Mesendoderm (in vitro differentiated cells): Measurements from ENCODE around the gene TSPAN18.
A peak's percentile ranks its signal among the peaks of the same experiment; 100 is the strongest.

Experiments used
- DNase-seq: peaks from one replicate; pipeline ENCODE4 v3.0.0; 2013
- H2AK5ac ChIP-seq: 2 replicates; pipeline ENCODE4 v1.6.1; 2013; ENCODE audit warnings: low read length, inconsistent platforms
- H2BK120ac ChIP-seq: 2 replicates; pipeline ENCODE4 v1.6.1; 2013; ENCODE audit warnings: low read depth, mild to moderate bottlenecking, low read length, moderate library complexity, mixed read lengths
- H2BK15ac ChIP-seq: replicated peaks from 2 replicates; pipeline ENCODE4 v1.6.1; 2013; ENCODE audit warnings: low read depth, mild to moderate bottlenecking, moderate library complexity
- H2BK5ac ChIP-seq: 2 replicates; pipeline ENCODE4 v1.6.1; 2013; ENCODE audit warnings: low read length, inconsistent platforms
- H3K18ac ChIP-seq: 2 replicates; pipeline ENCODE4 v1.6.1; 2013; ENCODE audit warnings: mild to moderate bottlenecking, low read length, mixed read lengths
- H3K23ac ChIP-seq: one replicate; pipeline ENCODE4 v1.6.1; 2013; ENCODE audit warnings: low read length
- H3K27ac ChIP-seq: 2 replicates; pipeline ENCODE4 v1.5.1; 2013; ENCODE audit warnings: low read depth, mild to moderate bottlenecking, inconsistent platforms, low read length, moderate library complexity
- H3K27me3 ChIP-seq: 2 replicates; pipeline ENCODE4 v1.6.1; 2013; ENCODE audit warnings: low read length, control low read depth, mild to moderate bottlenecking, inconsistent platforms; ENCODE audit not compliant: insufficient read depth, poor library complexity
- H3K36me3 ChIP-seq: 2 replicates; pipeline ENCODE4 v1.6.1; 2013; ENCODE audit warnings: low read length, inconsistent platforms; ENCODE audit not compliant: control insufficient read depth, insufficient read depth
- H3K4ac ChIP-seq: one replicate; pipeline ENCODE4 v1.6.1; 2013; ENCODE audit warnings: low read depth, mild to moderate bottlenecking, low read length, moderate library complexity
- H3K4me1 ChIP-seq: 2 replicates; pipeline ENCODE4 v1.6.1; 2013; ENCODE audit warnings: low read depth, low read length, inconsistent platforms; ENCODE audit not compliant: control insufficient read depth
- H3K4me2 ChIP-seq: 2 replicates; pipeline ENCODE4 v1.6.1; 2013; ENCODE audit warnings: low read length
- H3K4me3 ChIP-seq: 2 replicates; pipeline ENCODE4 v1.5.1; 2013; ENCODE audit warnings: mild to moderate bottlenecking, low read length
- H3K56ac ChIP-seq: one replicate; pipeline ENCODE4 v1.6.1; 2013; ENCODE audit warnings: low read length
- H3K79me1 ChIP-seq: 2 replicates; pipeline ENCODE4 v1.6.1; 2013; ENCODE audit warnings: low read length, inconsistent platforms
- H3K79me2 ChIP-seq: 2 replicates; pipeline ENCODE4 v1.6.1; 2013; ENCODE audit warnings: mild to moderate bottlenecking, low read length; ENCODE audit not compliant: control insufficient read depth, insufficient read depth
- H3K9ac ChIP-seq: 2 replicates; pipeline ENCODE4 v1.6.1; 2013; ENCODE audit warnings: low read length, inconsistent platforms
- H4K5ac ChIP-seq: one replicate; pipeline ENCODE4 v1.6.1; 2013; ENCODE audit warnings: low read length
- H4K8ac ChIP-seq: one replicate; pipeline ENCODE4 v1.6.1; 2013; ENCODE audit warnings: low read depth, mild to moderate bottlenecking, control low read depth, low read length, moderate library complexity
- WGBS: extraction: QIAGEN DNeasy Blood & Tissue Kit; methylation state at CpG from one replicate; pipeline ENCODE4 v1.1.7; 2013; ENCODE audit warnings: low lambda C conversion rate, missing lambda C conversion rate; ENCODE audit not compliant: insufficient coverage; ENCODE audit errors: extremely low coverage; 5-methylcytosine and 5-hydroxymethylcytosine counted together

TSPAN18 gene

DNA sequence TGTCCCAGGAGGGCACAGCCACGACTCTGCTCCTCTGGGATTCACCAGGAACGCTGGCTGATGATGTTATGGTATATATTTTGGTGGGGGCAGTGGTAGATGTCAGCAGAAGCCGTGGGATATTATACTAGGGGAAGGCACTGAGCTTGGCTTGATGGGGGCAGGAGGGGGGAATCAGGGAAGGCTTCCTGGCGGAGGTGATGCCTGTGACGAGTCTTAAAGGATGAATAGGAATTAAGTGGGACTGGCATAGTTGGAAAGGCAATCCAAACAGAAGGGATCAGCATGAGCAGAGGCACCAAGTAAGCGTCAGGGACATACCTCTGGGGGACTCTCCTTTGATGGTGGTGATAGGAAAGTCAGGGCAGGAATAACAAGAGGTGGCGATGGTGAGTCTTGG is 176.3 kb downstream of the TSPAN18 start:
- Histone ChIP-seq H2BK15ac (no peak overlapping the region), H3K56ac (no peak overlapping the region), H3K27ac (no peak overlapping the region), H2AK5ac (no peak overlapping the region), H3K9ac (no peak overlapping the region), H3K4me2 (no peak overlapping the region), H3K4me1 (no peaks in the 10 kb centered on the region), H2BK120ac (no peak overlapping the region), H4K8ac (no peak overlapping the region), H3K79me1 (no peaks in the 10 kb centered on the region), H3K79me2 (no peaks in the 10 kb centered on the region), H2BK5ac (no peak overlapping the region), H3K36me3 (no peaks in the 10 kb centered on the region), H3K18ac (no peak overlapping the region), H3K4me3 (no peak overlapping the region), H3K27me3 (no peaks in the 10 kb centered on the region), H3K4ac (no peak overlapping the region), H3K23ac (no peak overlapping the region), H4K5ac (no peak overlapping the region)
- peak; percentile 44 for DNase-seq
- no CpG with 5 or more reads among the region's 7 CpGs for WGBS

DNA sequence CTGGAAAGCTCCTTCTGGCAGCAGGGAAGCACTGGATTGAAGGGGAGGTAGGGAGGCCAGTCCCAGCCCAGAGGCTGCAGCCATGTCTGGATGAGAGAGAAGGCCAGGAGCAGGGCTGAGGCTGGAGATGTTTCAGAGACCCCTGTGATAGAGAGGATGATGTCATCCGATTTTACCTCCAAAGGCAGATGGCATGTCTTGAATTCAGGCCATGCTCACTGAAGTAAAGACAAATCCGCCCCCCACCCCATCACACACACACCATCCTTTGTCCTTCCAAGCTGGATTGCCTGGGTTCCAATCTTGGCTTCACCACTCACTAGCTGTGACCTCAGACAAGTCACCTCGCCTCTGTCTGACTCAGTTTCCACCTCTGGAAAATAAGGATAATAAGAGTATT is 176.8 kb downstream of the TSPAN18 start:
- no peaks in the 10 kb centered on the region for H3K79me1 ChIP-seq

DNA sequence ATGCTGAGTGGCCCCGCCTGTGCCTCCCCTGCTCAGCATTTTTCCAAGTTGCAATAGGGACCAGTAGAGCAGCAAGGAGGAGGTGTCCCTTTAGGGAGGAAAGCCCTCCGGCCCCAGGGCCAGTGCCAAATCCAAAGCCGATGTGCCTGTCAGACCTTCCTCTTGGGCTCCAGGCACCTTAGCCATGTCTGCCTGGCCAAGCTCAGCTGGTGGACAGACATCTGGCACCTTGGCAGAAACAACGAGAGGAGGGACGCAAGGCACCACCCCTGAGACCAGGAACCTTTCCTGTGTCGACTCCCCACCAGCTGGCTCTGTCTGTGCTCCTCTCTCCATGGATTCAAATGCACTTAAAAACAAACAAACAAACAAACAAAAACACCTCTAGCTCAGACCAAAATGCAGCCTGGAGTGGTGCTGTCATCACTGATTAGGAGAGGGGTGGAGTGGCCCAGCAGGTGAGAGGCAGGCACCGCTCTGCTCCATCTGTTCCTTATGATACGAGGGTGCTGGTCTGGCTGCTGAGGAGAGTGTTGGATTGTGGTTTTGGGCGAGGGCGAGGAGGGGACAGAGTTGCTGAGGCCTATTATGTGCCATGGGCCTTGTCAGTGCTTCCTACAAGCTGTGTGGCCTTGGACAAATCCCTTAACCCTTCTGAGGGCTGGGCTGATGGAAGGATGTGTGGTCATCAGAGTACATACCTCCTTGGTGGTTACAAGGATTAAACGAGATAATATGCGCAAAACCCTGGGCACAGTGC is 177.7 kb downstream of the TSPAN18 start:
- no peak overlapping the region for H2BK5ac ChIP-seq
- no peak overlapping the region for H3K27ac ChIP-seq
- no peaks in the 10 kb centered on the region for H3K4me1 ChIP-seq
- H3K4me2 ChIP-seq, result no peak overlapping the region
- H3K18ac ChIP-seq, result no peak overlapping the region
- H3K79me1 ChIP-seq, result no peaks in the 10 kb centered on the region
- H2BK15ac ChIP-seq, result no peak overlapping the region
- no peak for DNase-seq
- no peak overlapping the region for H3K4ac ChIP-seq
- no peak overlapping the region for H4K5ac ChIP-seq
- no peak overlapping the region for H3K56ac ChIP-seq
- no peaks in the 10 kb centered on the region for H3K79me2 ChIP-seq
- H3K9ac ChIP-seq, result no peak overlapping the region
- H2AK5ac ChIP-seq, result no peak overlapping the region
- no peak overlapping the region for H3K23ac ChIP-seq
- H3K36me3 ChIP-seq, result no peaks in the 10 kb centered on the region
- H4K8ac ChIP-seq, result no peak overlapping the region
- H3K27me3 ChIP-seq, result no peaks in the 10 kb centered on the region
- no peak overlapping the region for H3K4me3 ChIP-seq
- H2BK120ac ChIP-seq, result no peak overlapping the region
- no CpG with 5 or more reads among the region's 12 CpGs for WGBS

More for the DNA sequence above, 176.8 kb downstream of the TSPAN18 start:
- no peak overlapping the region for H2AK5ac ChIP-seq
- no peak overlapping the region for H3K4me3 ChIP-seq
- H3K79me2 ChIP-seq, result no peaks in the 10 kb centered on the region
- H3K56ac ChIP-seq, result no peak overlapping the region
- no peaks in the 10 kb centered on the region for H3K4me1 ChIP-seq
- no CpG with 5 or more reads among the region's 3 CpGs for WGBS
- no peak overlapping the region for H3K23ac ChIP-seq
- DNase-seq, result no peak
- no peak overlapping the region for H3K4me2 ChIP-seq
- no peaks in the 10 kb centered on the region for H3K36me3 ChIP-seq
- H3K9ac ChIP-seq, result no peak overlapping the region
- no peak overlapping the region for H3K18ac ChIP-seq
- H2BK15ac ChIP-seq, result no peak overlapping the region
- H2BK120ac ChIP-seq, result no peak overlapping the region
- no peak overlapping the region for H3K27ac ChIP-seq
- no peak overlapping the region for H4K5ac ChIP-seq
- H3K4ac ChIP-seq, result no peak overlapping the region
- no peak overlapping the region for H4K8ac ChIP-seq
- no peak overlapping the region for H2BK5ac ChIP-seq
- H3K27me3 ChIP-seq, result no peaks in the 10 kb centered on the region

DNA sequence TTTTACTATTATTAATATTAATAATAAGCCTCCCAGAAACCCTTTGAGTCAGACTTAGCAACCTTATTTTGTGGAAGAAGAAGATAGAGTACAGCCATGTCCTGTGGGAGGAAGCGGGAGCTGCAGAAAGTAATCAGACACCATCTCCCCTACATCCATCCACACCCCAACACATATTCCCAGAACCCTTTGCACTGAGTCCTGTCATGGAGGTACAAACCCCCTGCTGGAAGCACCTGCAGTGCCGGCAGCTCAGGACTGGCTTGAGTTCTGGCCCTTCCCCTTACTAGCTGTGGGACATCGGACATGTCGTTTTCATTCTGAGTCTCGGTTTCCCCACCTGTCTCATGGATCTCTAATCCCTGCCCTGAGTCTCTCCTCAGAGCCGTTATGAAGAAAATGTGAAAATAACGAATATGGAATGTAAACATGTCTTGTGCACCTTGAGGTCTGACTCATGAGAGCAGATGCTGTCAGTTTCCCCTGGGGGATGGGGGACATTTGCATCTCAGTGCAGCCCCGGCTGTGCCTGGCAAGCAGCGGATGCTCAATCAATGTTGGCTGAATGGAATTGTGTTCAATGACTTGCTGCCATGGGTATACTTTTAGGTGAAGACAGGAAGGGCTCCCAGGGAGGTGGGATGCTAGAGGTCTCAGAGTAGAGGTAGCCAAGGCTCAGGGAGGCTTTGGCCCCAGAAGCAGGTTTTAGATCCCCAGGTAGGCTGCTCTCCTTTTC is 178.5 kb downstream of the TSPAN18 start:
- H3K27ac ChIP-seq, result no peak overlapping the region
- H3K36me3 ChIP-seq, result no peaks in the 10 kb centered on the region
- H4K8ac ChIP-seq, result no peak overlapping the region
- no peak overlapping the region for H4K5ac ChIP-seq
- H3K79me2 ChIP-seq, result no peaks in the 10 kb centered on the region
- no peak overlapping the region for H2BK120ac ChIP-seq
- no peak for DNase-seq
- no peaks in the 10 kb centered on the region for H3K27me3 ChIP-seq
- H3K79me1 ChIP-seq, result no peaks in the 10 kb centered on the region
- H3K18ac ChIP-seq, result no peak overlapping the region
- H3K56ac ChIP-seq, result no peak overlapping the region
- no peak overlapping the region for H2BK5ac ChIP-seq
- no peak overlapping the region for H3K23ac ChIP-seq
- no CpG with 5 or more reads among the region's 9 CpGs for WGBS
- H3K4me2 ChIP-seq, result no peak overlapping the region
- no peak overlapping the region for H2AK5ac ChIP-seq
- no peaks in the 10 kb centered on the region for H3K4me1 ChIP-seq
- no peak overlapping the region for H3K9ac ChIP-seq
- H3K4me3 ChIP-seq, result no peak overlapping the region
- H3K4ac ChIP-seq, result no peak overlapping the region
- H2BK15ac ChIP-seq, result no peak overlapping the region

DNA sequence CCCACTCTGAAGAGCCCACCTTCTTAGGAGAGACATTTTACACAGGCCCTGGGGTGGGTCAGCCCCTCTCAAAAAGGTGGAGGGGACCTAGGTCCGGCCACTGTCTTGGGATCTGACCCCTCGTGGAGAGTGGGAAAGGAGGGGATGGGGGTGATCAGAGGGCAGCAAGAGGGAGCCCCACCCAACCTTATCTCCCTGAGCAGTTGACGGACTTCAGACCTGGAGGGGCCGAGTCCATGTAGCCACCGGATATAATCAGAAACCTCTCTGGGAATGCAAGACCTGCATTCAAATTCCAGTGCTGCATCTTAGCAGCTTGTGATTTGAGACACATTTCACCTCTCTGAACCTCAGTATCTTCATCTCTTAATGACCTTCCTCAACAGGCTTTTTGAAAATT is 179.9 kb downstream of the TSPAN18 start:
- no peak overlapping the region for H3K4me2 ChIP-seq
- H3K27ac ChIP-seq, result no peak overlapping the region
- no peak overlapping the region for H2BK120ac ChIP-seq
- no peak overlapping the region for H3K4me3 ChIP-seq
- no peak overlapping the region for H3K56ac ChIP-seq
- no peaks in the 10 kb centered on the region for H3K36me3 ChIP-seq
- no peaks in the 10 kb centered on the region for H3K27me3 ChIP-seq
- no peak overlapping the region for H3K18ac ChIP-seq
- no peak overlapping the region for H4K5ac ChIP-seq
- no peaks in the 10 kb centered on the region for H3K4me1 ChIP-seq
- H2AK5ac ChIP-seq, result no peak overlapping the region
- no peaks in the 10 kb centered on the region for H3K79me1 ChIP-seq
- H3K9ac ChIP-seq, result no peak overlapping the region
- H3K4ac ChIP-seq, result no peak overlapping the region
- WGBS, result no CpG with 5 or more reads among the region's 5 CpGs
- no peak overlapping the region for H2BK5ac ChIP-seq
- no peak overlapping the region for H3K23ac ChIP-seq
- H2BK15ac ChIP-seq, result no peak overlapping the region
- no peaks in the 10 kb centered on the region for H3K79me2 ChIP-seq
- no peak for DNase-seq
- H4K8ac ChIP-seq, result no peak overlapping the region
